Esophagus muscularis mucosa (tissue), 4 donors: ENCODE measurements around the gene STARD7.

Experiments used
- CTCF ChIP-seq, 3 experiments: fragments of 200-600 bp in 2 of 3; fragments of 450-650 bp in 1 of 3; sonication (generic) in 2 of 3; IDR thresholded peaks; one replicate each; pipeline ENCODE4 v1.5.1; 2017 to 2019; ENCODE audit warnings: antibody characterized with exemption in 3 of 3, mild to moderate bottlenecking in 2 of 3, moderate library complexity in 1 of 3
- EP300 ChIP-seq: sonication (generic); formaldehyde crosslinking; IDR thresholded peaks from one replicate; pipeline ENCODE4 v1.6.1; 2017; ENCODE audit warnings: antibody characterized with exemption
- POLR2A ChIP-seq: fragments of 450-650 bp; IDR thresholded peaks from one replicate; pipeline ENCODE4 v1.6.1; 2017; ENCODE audit warnings: antibody characterized with exemption, moderate library complexity, mild to moderate bottlenecking, low read depth
- POLR2AphosphoS5 ChIP-seq, 2 donors: sonication (generic); formaldehyde crosslinking; IDR thresholded peaks; one replicate each; pipeline ENCODE4 v1.6.1; 2017; ENCODE audit warnings: antibody characterized with exemption in 2 of 2

- TF ChIP-seq CTCF (IDR thresholded peaks at IDR 0.05) (no peak), POLR2A (no peak), POLR2AphosphoS5 (IDR thresholded peaks at IDR 0.05) (no peak), EP300 (no peak)
These were observed 30.5 kb upstream of the STARD7 start for GRCh38 chr2:96239091-96239490.
